ENCODE results near the gene OSBPL10.
"Not testable (repeated sequence)": the region's sequence is repeated elsewhere in the genome, so short reads cannot be mapped to it uniquely, and the experiment has no call there.

OSBPL10 gene

DNA sequence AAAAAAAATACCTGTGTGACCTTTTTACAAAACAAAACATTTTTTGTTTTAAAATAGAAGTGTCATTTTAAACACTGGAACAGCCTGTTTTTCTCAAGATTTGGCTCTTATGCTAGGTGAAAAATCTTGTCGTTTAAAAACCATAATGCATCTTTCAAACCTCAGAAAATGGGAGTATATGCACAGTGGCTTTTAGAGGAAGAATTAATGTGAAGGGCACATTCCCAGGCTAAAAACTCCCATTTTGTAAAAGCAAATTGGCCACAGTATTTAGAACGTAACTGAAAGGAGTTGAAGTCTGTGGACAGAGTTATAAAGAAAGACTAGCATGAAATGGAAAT lies 190.0 kb downstream of the OSBPL10 start:
- no peak overlapping the region for H3K27ac Mint-ChIP-seq
- H3K4me1 Mint-ChIP-seq, result peaks cover 40% of the 10 kb centered on the region
- H3K36me3 Mint-ChIP-seq (ENCODE audit: low read depth), result peaks cover 14% of the 10 kb centered on the region
- H3K9me3 Mint-ChIP-seq, result peaks cover 12% of the 10 kb centered on the region
- H3K4me3 Mint-ChIP-seq, result no peak overlapping the region
- DNase-seq, result no peak
- no peak for TF ChIP-seq CTCF (IDR thresholded peaks at IDR 0.05)
- peaks cover 2% of the 10 kb centered on the region for H3K27me3 Mint-ChIP-seq (ENCODE audit: low read depth, poor library complexity)

GRCh38 chr3:31790193-31791089 lies 190.6 kb downstream of the OSBPL10 start:
- H3K4me3 Mint-ChIP-seq, result no peak overlapping the region
- H3K9me3 Mint-ChIP-seq, result peaks cover 6% of the 10 kb centered on the region
- peaks cover 2% of the 10 kb centered on the region for H3K27me3 Mint-ChIP-seq (ENCODE audit: low read depth, poor library complexity)
- H3K36me3 Mint-ChIP-seq (ENCODE audit: low read depth), result peaks cover 9% of the 10 kb centered on the region
- peaks cover 40% of the 10 kb centered on the region for H3K4me1 Mint-ChIP-seq
- no peak for TF ChIP-seq CTCF (IDR thresholded peaks at IDR 0.05)
- no peak for DNase-seq
- H3K27ac Mint-ChIP-seq, result no peak overlapping the region

GRCh38 chr3:31789429-31789828 lies 191.6 kb downstream of the OSBPL10 start:
- Mint-ChIP-seq H3K4me3 (no peak overlapping the region), H3K36me3 (ENCODE audit: low read depth) (peaks cover 1% of the 10 kb centered on the region), H3K27me3 (ENCODE audit: low read depth, poor library complexity) (peaks cover 2% of the 10 kb centered on the region), H3K27ac (no peak overlapping the region), H3K9me3 (peaks cover 2% of the 10 kb centered on the region), H3K4me1 (peaks cover 35% of the 10 kb centered on the region)
- no peak for TF ChIP-seq CTCF (IDR thresholded peaks at IDR 0.05)
- no peak for DNase-seq

DNA sequence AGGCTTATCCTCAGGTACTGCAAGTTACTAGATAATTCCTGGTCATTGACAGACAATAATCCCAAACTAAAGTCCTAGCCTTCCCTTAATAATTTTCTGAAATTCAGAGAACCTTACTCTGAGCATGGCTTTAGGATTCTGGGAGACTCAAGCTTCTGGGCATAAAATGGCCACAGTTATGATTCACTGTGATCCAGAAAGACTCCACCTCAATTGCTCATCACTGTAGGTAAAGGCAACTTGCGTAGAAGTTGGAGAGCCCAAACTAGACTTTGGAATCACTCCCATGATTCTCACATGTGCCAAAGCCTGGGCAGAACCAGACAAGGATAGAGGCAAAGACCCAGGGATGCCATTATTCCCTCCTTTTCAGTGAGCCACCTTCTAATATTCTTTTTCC lies 195.3 kb downstream of the OSBPL10 start:
- no peak for TF ChIP-seq CTCF (IDR thresholded peaks at IDR 0.05)
- peaks cover 7% of the 10 kb centered on the region for H3K4me1 Mint-ChIP-seq
- peaks cover 17% of the 10 kb centered on the region for H3K9me3 Mint-ChIP-seq
- no peak overlapping the region for H3K4me3 Mint-ChIP-seq
- H3K27ac Mint-ChIP-seq, result no peak overlapping the region
- no peak for DNase-seq
- no peaks in the 10 kb centered on the region for H3K27me3 Mint-ChIP-seq (ENCODE audit: low read depth, poor library complexity)
- H3K36me3 Mint-ChIP-seq (ENCODE audit: low read depth), result no peaks in the 10 kb centered on the region

DNA sequence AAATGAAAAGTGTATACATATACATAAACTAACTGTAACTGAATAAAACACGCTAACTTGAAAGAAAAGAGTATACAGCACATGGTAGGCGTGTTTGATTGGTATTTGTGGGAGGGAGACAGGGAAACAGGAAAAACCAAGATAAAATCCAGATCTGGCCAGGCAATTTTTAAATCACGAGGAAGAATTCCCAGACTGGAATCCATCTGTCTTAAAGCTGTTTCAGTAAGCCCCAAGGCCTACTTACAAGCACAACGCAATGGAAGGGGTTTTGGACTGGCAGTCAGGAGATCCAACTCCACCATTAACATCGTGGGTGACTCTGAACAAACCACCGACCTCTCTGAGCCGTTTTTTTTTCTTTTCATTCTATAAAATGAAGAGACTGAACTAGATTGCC lies 195.8 kb downstream of the OSBPL10 start:
- no peak overlapping the region for H3K4me3 Mint-ChIP-seq
- H3K4me1 Mint-ChIP-seq, result peaks cover 2% of the 10 kb centered on the region
- peaks cover 4% of the 10 kb centered on the region for H3K36me3 Mint-ChIP-seq (ENCODE audit: low read depth)
- no peak for DNase-seq
- H3K27ac Mint-ChIP-seq, result no peak overlapping the region
- TF ChIP-seq CTCF (IDR thresholded peaks at IDR 0.05), result no peak
- no peaks in the 10 kb centered on the region for H3K27me3 Mint-ChIP-seq (ENCODE audit: low read depth, poor library complexity)
- H3K9me3 Mint-ChIP-seq, result peaks cover 22% of the 10 kb centered on the region

DNA sequence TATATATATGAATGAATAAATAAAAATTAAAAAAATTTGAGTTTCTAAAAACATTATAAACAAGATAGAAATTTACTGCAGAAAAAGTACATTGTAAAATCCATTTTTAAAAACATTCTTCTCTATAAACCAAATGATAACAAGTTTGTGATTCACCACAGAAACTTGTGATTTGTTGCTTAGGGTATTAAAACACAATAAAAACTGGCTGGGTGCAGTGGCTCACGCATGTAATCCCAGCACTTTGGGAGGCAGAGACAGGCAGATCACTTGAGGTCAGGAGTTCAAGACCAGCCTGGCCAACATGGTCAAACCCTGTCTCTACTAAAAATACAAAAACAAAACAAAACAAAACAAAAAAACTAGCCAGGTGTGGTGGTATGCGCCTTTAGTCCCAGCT lies 197.2 kb downstream of the OSBPL10 start:
- not testable (repeated sequence) for H3K27me3 Mint-ChIP-seq (ENCODE audit: low read depth, poor library complexity); H3K27ac Mint-ChIP-seq; DNase-seq; H3K4me3 Mint-ChIP-seq; H3K4me1 Mint-ChIP-seq
- Mint-ChIP-seq H3K9me3 (peaks cover 35% of the 10 kb centered on the region), H3K36me3 (ENCODE audit: low read depth) (peaks cover 16% of the 10 kb centered on the region)

GRCh38 chr3:31782306-31782705 lies 198.8 kb downstream of the OSBPL10 start:
- not testable (repeated sequence) for H3K27ac Mint-ChIP-seq; H3K27me3 Mint-ChIP-seq (ENCODE audit: low read depth, poor library complexity); DNase-seq; H3K4me3 Mint-ChIP-seq; H3K4me1 Mint-ChIP-seq
- Mint-ChIP-seq H3K36me3 (ENCODE audit: low read depth) (peaks cover 24% of the 10 kb centered on the region), H3K9me3 (peaks cover 49% of the 10 kb centered on the region)

Data from nephron progenitor cell (in vitro differentiated cells).